ENCODE data around the gene VWF.

Gene VWF

GRCh38 chr12:5944053-5944452, 180.4 kb downstream of the VWF start:
- no peak overlapping the region for H3K4me3 ChIP-seq (ENCODE audit: low read depth, low read length)
- no peak for DNase-seq (ENCODE audit: low read depth)

- H3K4me3 ChIP-seq (ENCODE audit: low read depth, low read length) = no peak overlapping the region
- DNase-seq (ENCODE audit: low read depth) = no peak
Measured at GRCh38 chr12:5941907-5942306, 182.6 kb downstream of the VWF start.

- no peak for DNase-seq (ENCODE audit: low read depth)
Measured at GRCh38 chr12:5927732-5928516, 196.5 kb downstream of the VWF start.

GRCh38 chr12:5925646-5926045, 198.8 kb downstream of the VWF start:
- H3K4me3 ChIP-seq (ENCODE audit: low read depth, low read length) = no peak overlapping the region
- no peak for DNase-seq (ENCODE audit: low read depth)

More at GRCh38 chr12:5927732-5928516, 196.5 kb downstream of the VWF start:
- H3K4me3 ChIP-seq (ENCODE audit: low read depth, low read length) = no peak overlapping the region

GRCh38 chr12:5924342-5924741, 200.1 kb downstream of the VWF start:
- H3K4me3 ChIP-seq (ENCODE audit: low read depth, low read length) = no peak overlapping the region

GRCh38 chr12:5923751-5924150, 200.7 kb downstream of the VWF start:
- H3K4me3 ChIP-seq (ENCODE audit: low read depth, low read length) = no peak overlapping the region
- no peak for DNase-seq (ENCODE audit: low read depth)

More at GRCh38 chr12:5924342-5924741, 200.1 kb downstream of the VWF start:
- no peak for DNase-seq (ENCODE audit: low read depth)

- no peak overlapping the region for H3K4me3 ChIP-seq (ENCODE audit: low read depth, low read length)
- no peak for DNase-seq (ENCODE audit: low read depth)
Measured at GRCh38 chr12:5923043-5923605, 201.3 kb downstream of the VWF start.

- DNase-seq (ENCODE audit: low read depth) = no peak
- no peak overlapping the region for H3K4me3 ChIP-seq (ENCODE audit: low read depth, low read length)
Measured at GRCh38 chr12:5921966-5922899, 202.2 kb downstream of the VWF start.

GRCh38 chr12:5921027-5921909, 203.2 kb downstream of the VWF start:
- no peak for DNase-seq (ENCODE audit: low read depth)
- no peak overlapping the region for H3K4me3 ChIP-seq (ENCODE audit: low read depth, low read length)

GRCh38 chr12:5916785-5917290, 207.6 kb downstream of the VWF start:
- no peak for DNase-seq (ENCODE audit: low read depth)
- H3K4me3 ChIP-seq (ENCODE audit: low read depth, low read length) = no peak overlapping the region

GRCh38 chr12:5915511-5915910, 209.0 kb downstream of the VWF start:
- DNase-seq (ENCODE audit: low read depth) = no peak
- no peak overlapping the region for H3K4me3 ChIP-seq (ENCODE audit: low read depth, low read length)

- no peak overlapping the region for H3K4me3 ChIP-seq (ENCODE audit: low read depth, low read length)
- DNase-seq (ENCODE audit: low read depth) = no peak
Measured at GRCh38 chr12:5914387-5915149, 209.9 kb downstream of the VWF start.

GRCh38 chr12:5913387-5913786, 211.1 kb downstream of the VWF start:
- no peak for DNase-seq (ENCODE audit: low read depth)
- no peak overlapping the region for H3K4me3 ChIP-seq (ENCODE audit: low read depth, low read length)

GRCh38 chr12:5912437-5913334, 211.8 kb downstream of the VWF start:
- DNase-seq (ENCODE audit: low read depth) = no peak
- H3K4me3 ChIP-seq (ENCODE audit: low read depth, low read length) = no peak overlapping the region

GRCh38 chr12:5912011-5912410, 212.5 kb downstream of the VWF start:
- no peak for DNase-seq (ENCODE audit: low read depth)
- H3K4me3 ChIP-seq (ENCODE audit: low read depth, low read length) = no peak overlapping the region

GRCh38 chr12:5910790-5911548, 213.5 kb downstream of the VWF start:
- no peak for DNase-seq (ENCODE audit: low read depth)
- no peak overlapping the region for H3K4me3 ChIP-seq (ENCODE audit: low read depth, low read length)

GRCh38 chr12:5909560-5909959, 214.9 kb downstream of the VWF start:
- H3K4me3 ChIP-seq (ENCODE audit: low read depth, low read length) = no peak overlapping the region
- no peak for DNase-seq (ENCODE audit: low read depth)
